ENCODE data around the gene RRBP1.

Gene RRBP1

DNA sequence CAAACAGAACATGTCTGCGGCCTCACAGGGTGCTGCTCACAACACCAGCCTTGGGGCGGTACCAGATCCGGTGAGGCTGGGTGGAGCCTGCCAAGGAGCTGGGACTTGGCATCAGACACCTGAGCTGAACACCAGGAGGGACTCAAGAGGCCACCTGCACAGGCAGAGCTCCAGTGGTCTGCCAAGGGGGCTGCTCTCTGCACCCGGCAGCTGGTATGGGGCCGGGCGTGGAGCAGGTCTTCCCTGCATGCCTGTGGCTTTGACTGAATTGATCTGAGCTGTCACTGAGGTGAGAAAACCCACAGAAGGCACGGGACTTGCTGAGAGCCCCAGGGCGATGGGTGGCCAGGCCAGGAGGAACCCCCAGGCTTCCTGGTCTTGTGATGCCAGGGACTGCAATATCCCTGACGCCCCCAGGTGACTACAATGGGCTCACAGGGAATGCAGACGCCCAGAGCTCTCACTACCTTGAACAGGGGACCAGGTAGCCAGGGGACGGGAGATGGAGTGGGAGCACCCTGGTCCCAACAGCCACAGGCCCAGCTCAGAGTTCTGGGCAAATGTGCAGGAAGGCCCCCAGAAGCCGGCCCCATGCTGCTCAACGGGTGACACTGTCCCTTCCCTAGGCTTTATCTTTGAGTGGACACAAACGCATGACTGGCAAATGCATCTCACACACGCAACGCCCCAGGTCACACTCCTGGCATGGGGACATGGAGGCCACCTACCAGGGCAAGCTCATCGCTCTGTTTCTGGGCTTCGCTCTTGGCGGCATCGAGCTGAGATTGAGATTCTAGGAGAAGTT lies 64.0 kb downstream of the RRBP1 start:
- Mint-ChIP-seq H3K9me3 (no peaks in the 10 kb centered on the region), H3K27ac (peak overlapping the region; percentile 91), H3K4me3 (no peak overlapping the region), H3K27me3 (ENCODE audit: low read depth, poor library complexity) (no peaks in the 10 kb centered on the region), H3K4me1 (peaks cover 5% of the 10 kb centered on the region), H3K36me3 (ENCODE audit: low read depth) (peaks cover 5% of the 10 kb centered on the region)
- peak; percentile 1 for DNase-seq
- TF ChIP-seq, protein P1, sequence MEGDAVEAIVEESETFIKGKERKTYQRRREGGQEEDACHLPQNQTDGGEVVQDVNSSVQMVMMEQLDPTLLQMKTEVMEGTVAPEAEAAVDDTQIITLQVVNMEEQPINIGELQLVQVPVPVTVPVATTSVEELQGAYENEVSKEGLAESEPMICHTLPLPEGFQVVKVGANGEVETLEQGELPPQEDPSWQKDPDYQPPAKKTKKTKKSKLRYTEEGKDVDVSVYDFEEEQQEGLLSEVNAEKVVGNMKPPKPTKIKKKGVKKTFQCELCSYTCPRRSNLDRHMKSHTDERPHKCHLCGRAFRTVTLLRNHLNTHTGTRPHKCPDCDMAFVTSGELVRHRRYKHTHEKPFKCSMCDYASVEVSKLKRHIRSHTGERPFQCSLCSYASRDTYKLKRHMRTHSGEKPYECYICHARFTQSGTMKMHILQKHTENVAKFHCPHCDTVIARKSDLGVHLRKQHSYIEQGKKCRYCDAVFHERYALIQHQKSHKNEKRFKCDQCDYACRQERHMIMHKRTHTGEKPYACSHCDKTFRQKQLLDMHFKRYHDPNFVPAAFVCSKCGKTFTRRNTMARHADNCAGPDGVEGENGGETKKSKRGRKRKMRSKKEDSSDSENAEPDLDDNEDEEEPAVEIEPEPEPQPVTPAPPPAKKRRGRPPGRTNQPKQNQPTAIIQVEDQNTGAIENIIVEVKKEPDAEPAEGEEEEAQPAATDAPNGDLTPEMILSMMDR (IDR thresholded peaks at IDR 0.05), result no peak

DNA sequence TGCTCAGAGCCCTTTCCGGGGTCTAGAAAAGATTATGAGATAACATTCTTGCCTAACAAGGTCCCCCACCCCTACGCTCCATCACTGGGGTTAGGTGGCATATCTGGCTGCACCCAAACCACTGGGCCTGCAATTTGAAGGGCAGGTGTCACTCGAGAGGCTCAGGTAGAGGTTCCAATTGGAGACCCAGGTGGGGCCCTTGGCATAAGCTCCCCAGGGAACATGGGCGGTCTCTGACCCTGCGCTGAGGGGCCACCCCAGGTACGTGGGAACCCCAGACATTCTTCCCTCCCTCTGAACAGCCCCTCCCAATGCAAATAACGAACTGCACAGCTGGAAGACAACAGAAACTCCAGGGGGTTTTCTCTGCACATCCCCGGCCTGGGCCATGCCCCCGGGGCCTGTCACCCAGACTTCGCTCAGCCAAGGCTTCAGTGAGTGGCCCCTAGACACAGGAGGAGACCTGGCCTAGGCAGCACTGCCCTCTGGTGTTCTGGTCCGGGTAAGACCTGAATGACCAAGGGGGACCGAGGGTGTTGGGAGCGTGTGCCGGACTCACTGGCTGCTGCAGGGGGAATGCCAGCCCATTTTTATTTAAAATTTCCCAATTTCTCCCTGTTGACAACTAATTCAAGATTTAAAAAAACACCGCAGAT lies 64.7 kb downstream of the RRBP1 start:
- Mint-ChIP-seq H3K27me3 (ENCODE audit: low read depth, poor library complexity) (no peaks in the 10 kb centered on the region), H3K4me3 (no peak overlapping the region), H3K36me3 (ENCODE audit: low read depth) (peaks cover 5% of the 10 kb centered on the region), H3K9me3 (no peaks in the 10 kb centered on the region), H3K4me1 (peaks cover 9% of the 10 kb centered on the region), H3K27ac (no peak overlapping the region)
- peak; percentile 68 for DNase-seq
- TF ChIP-seq, protein P1 (IDR thresholded peaks at IDR 0.05), result peak; percentile 64

DNA sequence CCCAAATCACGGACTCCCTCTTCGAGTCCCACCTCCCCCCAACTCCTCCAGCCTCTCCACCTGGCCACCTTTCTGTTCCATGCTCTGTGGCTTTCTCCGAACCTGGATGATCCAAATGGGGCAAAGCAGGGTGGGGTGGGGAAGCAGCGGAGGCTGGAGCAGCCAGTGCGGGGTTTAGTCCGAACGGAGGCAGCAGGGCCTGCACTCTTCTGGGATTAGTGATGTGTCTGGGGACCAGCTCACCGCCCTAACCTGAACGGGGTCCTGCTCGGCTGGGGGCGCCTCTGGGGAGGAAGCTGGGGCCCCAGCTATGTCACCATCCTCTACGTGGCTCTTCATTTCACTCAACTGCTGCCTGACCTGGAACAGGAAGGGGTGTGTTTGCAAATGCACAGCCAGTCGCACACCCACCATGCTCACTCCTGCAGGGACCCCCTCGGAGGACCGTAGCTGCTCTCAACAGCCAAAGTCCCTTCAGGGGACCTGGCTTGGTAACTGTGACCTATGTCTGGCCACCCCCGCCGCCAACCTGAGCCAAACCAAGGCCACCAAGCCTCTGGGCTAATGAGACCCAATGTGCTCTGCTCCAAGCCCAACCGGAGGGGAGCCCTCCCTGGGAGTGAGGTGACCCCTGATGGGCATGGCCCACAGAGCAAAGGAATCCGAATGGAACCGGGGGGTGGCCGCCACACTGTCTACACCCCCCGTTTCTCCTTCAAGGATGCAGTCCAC lies 65.4 kb downstream of the RRBP1 start:
- H3K27ac Mint-ChIP-seq, result no peak overlapping the region
- H3K36me3 Mint-ChIP-seq (ENCODE audit: low read depth), result peaks cover 5% of the 10 kb centered on the region
- DNase-seq, result no peak

DNA sequence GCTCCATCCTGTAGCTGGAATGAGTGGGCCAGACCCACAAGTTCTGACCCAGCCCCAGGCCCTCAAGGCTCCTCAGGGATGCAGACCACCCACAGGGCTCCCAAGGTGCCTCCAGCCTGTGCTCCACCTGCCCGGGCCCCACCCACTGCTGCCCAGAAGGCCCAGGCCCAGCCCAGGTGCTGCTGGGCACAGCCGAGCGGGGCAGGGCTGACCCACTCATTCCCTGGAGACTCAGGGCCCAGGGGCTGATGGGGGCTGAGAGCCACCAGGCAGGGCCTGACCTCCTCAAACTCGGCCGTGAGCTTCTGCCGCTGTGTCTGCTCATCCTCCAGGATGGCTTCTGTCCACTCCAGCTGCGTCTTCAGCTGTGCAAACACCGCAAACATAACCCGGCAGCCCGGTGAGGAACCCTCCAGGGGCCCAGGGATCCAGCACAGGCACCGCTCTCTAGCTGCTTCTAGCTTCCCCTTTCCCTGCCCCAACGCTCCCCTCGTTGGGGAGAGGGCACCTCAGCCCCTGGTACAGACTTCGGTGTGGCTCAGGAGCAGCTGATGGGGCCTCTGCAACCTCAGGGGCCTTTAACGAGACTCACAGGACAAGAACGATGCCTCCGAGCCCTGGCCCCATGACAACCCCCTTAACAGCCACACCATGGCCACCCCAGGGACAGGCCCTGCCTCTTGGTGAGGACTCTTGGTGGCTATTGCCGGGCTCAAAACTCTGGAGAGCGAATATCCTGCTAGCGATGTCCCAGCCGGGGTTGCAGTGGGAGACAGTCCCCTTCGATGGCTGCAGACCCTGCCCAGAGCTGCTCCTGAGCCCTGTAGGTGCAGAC lies 66.2 kb downstream of the RRBP1 start:
- no peak overlapping the region for H3K27ac Mint-ChIP-seq
- H3K27me3 Mint-ChIP-seq (ENCODE audit: low read depth, poor library complexity), result no peaks in the 10 kb centered on the region
- peaks cover 5% of the 10 kb centered on the region for H3K36me3 Mint-ChIP-seq (ENCODE audit: low read depth)
- H3K4me1 Mint-ChIP-seq, result peaks cover 11% of the 10 kb centered on the region
- H3K9me3 Mint-ChIP-seq, result no peaks in the 10 kb centered on the region
- TF ChIP-seq, protein P1 (IDR thresholded peaks at IDR 0.05), result no peak
- no peak overlapping the region for H3K4me3 Mint-ChIP-seq
- no peak for DNase-seq

More for the DNA sequence above, 65.4 kb downstream of the RRBP1 start:
- no peak overlapping the region for H3K4me3 Mint-ChIP-seq
- H3K9me3 Mint-ChIP-seq, result no peaks in the 10 kb centered on the region
- H3K27me3 Mint-ChIP-seq (ENCODE audit: low read depth, poor library complexity), result no peaks in the 10 kb centered on the region
- TF ChIP-seq, protein P1 (IDR thresholded peaks at IDR 0.05), result no peak
- peaks cover 11% of the 10 kb centered on the region for H3K4me1 Mint-ChIP-seq

DNA sequence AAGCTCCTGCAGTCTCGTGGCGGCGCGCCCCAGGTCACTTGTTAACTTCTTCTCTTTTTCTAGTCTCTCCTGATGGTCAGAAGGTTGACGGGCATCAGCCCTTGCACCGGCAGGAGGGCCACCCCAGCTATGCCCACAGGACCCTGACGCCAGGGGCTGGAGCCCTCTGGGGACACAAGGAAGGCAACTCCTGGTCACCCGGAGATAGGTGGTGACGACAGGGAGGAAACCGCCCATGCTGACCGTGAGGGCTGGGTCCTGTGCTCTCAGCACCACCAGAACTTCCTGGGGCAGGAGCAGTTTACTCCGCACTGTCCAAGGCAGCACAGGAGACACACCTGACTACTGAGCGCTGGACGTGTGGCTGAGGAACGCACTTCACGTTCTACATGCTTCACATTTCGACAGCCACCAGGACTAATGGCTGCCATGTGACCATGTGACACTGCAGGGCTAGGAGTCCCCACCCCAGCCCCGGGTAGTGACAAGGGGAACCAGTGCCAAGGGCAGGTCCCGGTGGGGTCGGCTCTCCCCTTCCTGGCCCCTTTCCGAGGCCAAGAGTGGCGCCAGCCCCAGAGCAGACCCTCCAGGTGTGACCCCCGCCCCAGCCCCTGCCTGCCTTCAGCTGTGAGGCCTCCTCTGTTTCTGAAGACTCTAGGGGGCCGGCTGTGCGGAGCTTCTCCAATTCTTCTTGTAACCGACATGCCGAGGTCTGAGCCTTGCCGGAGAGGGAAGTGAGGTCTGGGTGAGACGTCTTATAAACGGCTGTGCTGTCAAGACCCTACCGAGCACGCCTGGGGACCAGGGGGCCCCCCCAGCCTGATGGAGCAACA lies 67.0 kb downstream of the RRBP1 start:
- Mint-ChIP-seq H3K36me3 (ENCODE audit: low read depth) (peaks cover 5% of the 10 kb centered on the region), H3K4me1 (peaks cover 11% of the 10 kb centered on the region), H3K27me3 (ENCODE audit: low read depth, poor library complexity) (no peaks in the 10 kb centered on the region), H3K27ac (peak overlapping the region; percentile 84), H3K9me3 (no peaks in the 10 kb centered on the region), H3K4me3 (no peak overlapping the region)
- no peak for DNase-seq
- TF ChIP-seq, protein P1 (IDR thresholded peaks at IDR 0.05), result no peak
